ENCODE results near the gene CRYL1. TPM values are rescaled to one million over a fixed set of nuclear protein-coding genes. Genes with fewer than 3 reads are reported as not detected.

The CRYL1 gene
- total and polyA plus RNA-seq, 2 of the 4 experiments (the other 2 are of a cell fraction), result 11.7 to 16.4 TPM

- Histone ChIP-seq H3K18ac (ENCODE audit: low read depth, low read length) (no peak overlapping the region), H3K9me1 (ENCODE audit: insufficient read depth, low read length) (no peaks in the 10 kb centered on the region), H2AFZ (replicated peaks; ENCODE audit: low read length, poor library complexity) (no peak overlapping the region), H3K4me1 (ENCODE audit: control insufficient read depth, insufficient read depth, low read length) (no peaks in the 10 kb centered on the region), H3K36me3 (ENCODE audit: control insufficient read depth, insufficient read depth, low read length) (no peaks in the 10 kb centered on the region), H2BK15ac (ENCODE audit: low read depth, low read length) (no peak overlapping the region), H3K79me1 (ENCODE audit: low read depth in 1 of 2, low read length in 2 of 2) (no peaks in the 10 kb centered on the region), H2AK5ac (ENCODE audit: low read depth, low read length) (no peak overlapping the region), H3K27me3 (ENCODE audit: control insufficient read depth, insufficient read depth, low read length) (peaks cover 36% of the 10 kb centered on the region), H3K27ac (ENCODE audit: insufficient read depth, low read length) (no peak overlapping the region), H3K56ac (ENCODE audit: extremely low read depth, insufficient read depth, low read length) (no peak overlapping the region), H4K5ac (ENCODE audit: low read depth, low read length) (no peak overlapping the region), H2AK9ac (replicated peaks; ENCODE audit: low read depth, low read length, poor library complexity) (no peak overlapping the region), H3K4me2 (ENCODE audit: low read depth, low read length) (no peak overlapping the region), H3K23ac (ENCODE audit: low read depth, low read length) (no peak overlapping the region), H4K91ac (ENCODE audit: insufficient read depth, low read depth, low read length) (no peak overlapping the region), H3K4ac (ENCODE audit: low read depth, low read length) (no peak overlapping the region), H3K14ac (replicated peaks; ENCODE audit: low read depth, low read length) (no peak overlapping the region), H4K20me1 (ENCODE audit: insufficient read depth, low read length) (no peaks in the 10 kb centered on the region), H3K4me3 (ENCODE audit: insufficient read depth, low read depth, low read length) (no peak overlapping the region), H2BK5ac (ENCODE audit: low read depth, low read length, poor library complexity, severe bottlenecking) (no peak overlapping the region), H2BK120ac (ENCODE audit: low read depth, low read length) (no peak overlapping the region), H4K8ac (ENCODE audit: low read depth in 2 of 2, low read length in 2 of 2) (no peak overlapping the region), H3K9ac (ENCODE audit: low read depth, low read length) (no peak overlapping the region), H3K9me3 (ENCODE audit: control insufficient read depth, insufficient read depth, low read length) (no peaks in the 10 kb centered on the region), H2BK20ac (ENCODE audit: low read depth, low read length) (no peak overlapping the region)
- ATAC-seq (ENCODE audit: low read depth) (no peak), DNase-seq (no peak)
- in situ Hi-C loops (cut with MboI; ENCODE audit: low sequenced_read_pairs), result no loop called here
- TF ChIP-seq ELK1 (IDR thresholded peaks at IDR 0.05; ENCODE audit: borderline replicate concordance, low read depth, low read length) (no peak), MXI1 (IDR thresholded peaks at IDR 0.05; ENCODE audit: borderline replicate concordance, low read depth, low read length) (no peak), MAZ (IDR thresholded peaks at IDR 0.05; ENCODE audit: borderline replicate concordance, low read depth, low read length) (no peak), CTCF (conservative IDR thresholded peaks at IDR 0.05; ENCODE audit: low read depth, low read length) (no peak), NFE2L2 (IDR thresholded peaks at IDR 0.05; ENCODE audit: low read depth, low read length) (no peak), RFX5 (IDR thresholded peaks at IDR 0.05; ENCODE audit: low read depth, low read length) (no peak), SMC3 (IDR thresholded peaks at IDR 0.05; ENCODE audit: low read depth, low read length) (no peak)
- ChIA-PET POLR2A (ENCODE audit: unreplicated experiment) (no interaction called here), CTCF (interaction anchor here (0.6 kb wide), 1 partner anchor 203 kb away, joined by 3 read pairs; no protein-coding TSS in a partner anchor)
- no CpG with 5 or more reads among the region's 2 CpGs for WGBS, 2 experiments (ENCODE audit: extremely low coverage in 2 of 2, insufficient read length in 1 of 2)
- intact Hi-C loops (cut with micrococcal nuclease), result no loop called here
- dilution Hi-C loops (cut with HindIII; ENCODE audit: low sequenced_read_pairs, unreplicated experiment), result no loop called here
- BruUV-seq (replicated peaks), result no TSS peak
Observed at GRCh38 chr13:20383058-20383457, 142.6 kb downstream of the CRYL1 start.
